ENCODE data around the gene FADS1.

The FADS1 gene

GRCh38 chr11:61776561-61777075 is 40.2 kb downstream of the FADS1 start:
- DNase-seq: peak; percentile 82 to 85

GRCh38 chr11:61775606-61776554 is 40.9 kb downstream of the FADS1 start:
- no peak for DNase-seq

- DNase-seq: no peak
Observed at GRCh38 chr11:61775106-61775505, 41.7 kb downstream of the FADS1 start.

GRCh38 chr11:61774411-61774810 is 42.4 kb downstream of the FADS1 start:
- DNase-seq: no peak

GRCh38 chr11:61773809-61774208 is 43.0 kb downstream of the FADS1 start:
- DNase-seq: no peak

GRCh38 chr11:61773356-61773755 is 43.4 kb downstream of the FADS1 start:
- no peak for DNase-seq

GRCh38 chr11:61771985-61772455 is 44.8 kb downstream of the FADS1 start:
- DNase-seq: no peak

- peak in 1 of 2 donors; percentile 28 for DNase-seq
Observed at GRCh38 chr11:61771195-61771894, 45.5 kb downstream of the FADS1 start.

- no peak for DNase-seq
Observed at GRCh38 chr11:61769946-61770683, 46.7 kb downstream of the FADS1 start.

- no peak for DNase-seq
Observed at GRCh38 chr11:61769169-61769920, 47.5 kb downstream of the FADS1 start.

GRCh38 chr11:61768376-61769076 is 48.3 kb downstream of the FADS1 start:
- no peak for DNase-seq

GRCh38 chr11:61766353-61766841 is 50.4 kb downstream of the FADS1 start:
- no peak for DNase-seq

GRCh38 chr11:61765550-61766253 is 51.1 kb downstream of the FADS1 start:
- no peak for DNase-seq

GRCh38 chr11:61764606-61765260 is 52.1 kb downstream of the FADS1 start:
- no peak for DNase-seq

GRCh38 chr11:61763930-61764605 is 52.7 kb downstream of the FADS1 start:
- DNase-seq: no peak

GRCh38 chr11:61762798-61763197 is 54.0 kb downstream of the FADS1 start:
- DNase-seq: no peak

GRCh38 chr11:61762223-61762615 is 54.6 kb downstream of the FADS1 start:
- DNase-seq: no peak

- no peak for DNase-seq
Observed at GRCh38 chr11:61761440-61762222, 55.2 kb downstream of the FADS1 start.

Data from inflammatory macrophage (primary cell).